Measurements from ENCODE around the gene PSMA5.

Gene PSMA5

GRCh38 chr1:109365642-109366204 lies 60.5 kb downstream of the PSMA5 start:
- no peak for DNase-seq

GRCh38 chr1:109361649-109362048 lies 64.6 kb downstream of the PSMA5 start:
- no peak for DNase-seq

- DNase-seq = no peak
Measured at GRCh38 chr1:109361069-109361468, 65.2 kb downstream of the PSMA5 start.

GRCh38 chr1:109357616-109358015 lies 68.6 kb downstream of the PSMA5 start:
- no peak for DNase-seq

GRCh38 chr1:109356915-109357314 lies 69.3 kb downstream of the PSMA5 start:
- DNase-seq = no peak

- DNase-seq = no peak
Measured at GRCh38 chr1:109356505-109356904, 69.7 kb downstream of the PSMA5 start.

- no peak for DNase-seq
Measured at GRCh38 chr1:109354929-109355328, 71.3 kb downstream of the PSMA5 start.

- DNase-seq = no peak
Measured at GRCh38 chr1:109351457-109351856, 74.8 kb downstream of the PSMA5 start.

- no peak for DNase-seq
Measured at GRCh38 chr1:109350655-109351054, 75.6 kb downstream of the PSMA5 start.

GRCh38 chr1:109350182-109350581 lies 76.1 kb downstream of the PSMA5 start:
- DNase-seq = no peak
